H1 (cell line): ENCODE results near the gene SMIM28. TPM values are rescaled to one million over a fixed set of nuclear protein-coding genes. Genes with fewer than 3 reads are reported as not detected.

Experiments used
- CTCF ChIA-PET: fragments of 300-600 bp; sonication (Branson Sonifier 250); formaldehyde crosslinking; loops from one replicate; lab custom pipeline; 2021; ENCODE audit not compliant: partially characterized antibody; lab: Charles Lee
- POLR2A ChIA-PET: fragments of 300-600 bp; sonication (Branson Sonifier 250); formaldehyde crosslinking; loops from one replicate; lab custom pipeline; 2021; ENCODE audit warnings: inconsistent platforms; ENCODE audit not compliant: partially characterized antibody; lab: Charles Lee
- DNase-seq, 2 experiments: peaks; one replicate each; pipeline versions ENCODE4 v3.0.0 to v3.0.0-alpha.2; 2010 to 2022; ENCODE audit warnings: low spot score in 2 of 2, low read depth in 1 of 2, mixed read lengths in 1 of 2
- FAIRE-seq: peaks from 2 replicates; lab custom pipeline; 2011; peaks lifted over from hg19 to GRCh38; lab: Jason Lieb, UNC
- H2AFZ ChIP-seq: 2 replicates; pipeline ENCODE4 v1.8.1; 2012; ENCODE audit warnings: low read length, inconsistent platforms
- H2AK5ac ChIP-seq: 2 replicates; pipeline ENCODE4 v1.6.1; 2013; ENCODE audit warnings: low read depth, low read length
- H2BK120ac ChIP-seq: replicated peaks from 2 replicates; pipeline ENCODE3; 2013; ENCODE audit warnings: low read depth, low read length, inconsistent platforms
- H2BK12ac ChIP-seq: 2 replicates; pipeline ENCODE4 v1.6.1; 2013; ENCODE audit warnings: low read depth, low read length
- H2BK15ac ChIP-seq: 2 replicates; pipeline ENCODE4 v1.6.1; 2013; ENCODE audit warnings: low read length
- H2BK20ac ChIP-seq: 2 replicates; pipeline ENCODE4 v1.6.1; 2013; ENCODE audit warnings: low read length
- H2BK5ac ChIP-seq: 2 replicates; pipeline ENCODE4 v1.6.1; 2013; ENCODE audit warnings: low read depth, low read length
- H3K14ac ChIP-seq: 2 replicates; pipeline ENCODE4 v1.6.1; 2013; ENCODE audit warnings: inconsistent platforms; ENCODE audit not compliant: insufficient read length
- H3K18ac ChIP-seq: 2 replicates; pipeline ENCODE4 v1.6.1; 2013; ENCODE audit warnings: low read length; ENCODE audit errors: extremely low read depth
- H3K23ac ChIP-seq: 2 replicates; pipeline ENCODE4 v1.6.1; 2013; ENCODE audit warnings: inconsistent platforms; ENCODE audit not compliant: insufficient read length
- H3K23me2 ChIP-seq: 2 replicates; pipeline ENCODE4 v1.6.1; 2013; ENCODE audit warnings: low read depth, low read length
- H3K27ac ChIP-seq: 2 replicates; pipeline ENCODE4 v1.6.1; 2011; ENCODE audit warnings: low read depth, low read length, inconsistent platforms
- H3K27me3 ChIP-seq, 4 experiments: replicated peaks in 1 of 4; 1 replicate in 1 of 4; 2 replicates in 3 of 4; pipeline versions ENCODE4 v1.6.1 to v1.8.1; 2011 to 2013; ENCODE audit warnings: low read length in 3 of 4, mild to moderate bottlenecking in 3 of 4, inconsistent platforms in 2 of 4, mixed read lengths in 2 of 4, moderate library complexity in 1 of 4; ENCODE audit not compliant: control insufficient read depth in 3 of 4, insufficient read depth in 3 of 4; ENCODE audit errors: extremely low read depth in 1 of 4
- H3K36me3 ChIP-seq, 4 experiments: 2 replicates each; pipeline versions ENCODE4 v1.6.1 to v1.8.1; 2011 to 2013; ENCODE audit warnings: mild to moderate bottlenecking in 4 of 4, low read length in 3 of 4, moderate library complexity in 2 of 4, control low read depth in 1 of 4, inconsistent platforms in 1 of 4; ENCODE audit not compliant: insufficient read depth in 4 of 4, control insufficient read depth in 2 of 4
- H3K4ac ChIP-seq: replicated peaks from 2 replicates; pipeline ENCODE3; 2013; ENCODE audit warnings: low read length, low read depth, mixed read lengths, inconsistent platforms; ENCODE audit not compliant: insufficient read length
- H3K4me1 ChIP-seq, 4 experiments: replicated peaks in 1 of 4; 1 replicate in 1 of 4; 2 replicates in 3 of 4; pipeline versions ENCODE4 v1.6.1 to v1.8.1; 2011 to 2013; ENCODE audit warnings: low read length in 3 of 4, inconsistent platforms in 2 of 4, mixed read lengths in 1 of 4; ENCODE audit not compliant: insufficient read depth in 4 of 4, control insufficient read depth in 3 of 4
- H3K4me2 ChIP-seq, 2 experiments: 2 replicates each; pipeline versions ENCODE4 v1.6.1 to v1.8.1; 2011 to 2013; ENCODE audit warnings: low read depth in 2 of 2, low read length in 2 of 2, control low read depth in 1 of 2, inconsistent platforms in 1 of 2, mild to moderate bottlenecking in 1 of 2; ENCODE audit not compliant: insufficient read depth in 1 of 2
- H3K4me3 ChIP-seq, 4 experiments: fragments of 200-600, 300-600 bp in 1 of 4; sonication (generic), shearing (Covaris generic), sonication (Bioruptor Twin) in 1 of 4; 2 replicates each; pipeline versions ENCODE4 v1.5.1 to v1.8.1; 2011 to 2016; ENCODE audit warnings: low read length in 4 of 4, low read depth in 3 of 4, control low read depth in 2 of 4, inconsistent platforms in 2 of 4, mild to moderate bottlenecking in 2 of 4, mixed read lengths in 1 of 4, moderate library complexity in 1 of 4; ENCODE audit not compliant: insufficient read depth in 2 of 4; ENCODE audit errors: extremely low read depth in 1 of 4
- H3K56ac ChIP-seq: replicated peaks from 2 replicates; pipeline ENCODE3; 2013; ENCODE audit warnings: low read depth, mild to moderate bottlenecking, mixed read lengths, low read length, inconsistent platforms; ENCODE audit not compliant: insufficient read length
- H3K79me1 ChIP-seq: 2 replicates; pipeline ENCODE4 v1.6.1; 2013; ENCODE audit warnings: low read depth, low read length, control low read depth
- H3K79me2 ChIP-seq, 2 experiments: 2 replicates each; pipeline versions ENCODE4 v1.6.1 to v1.8.1; 2012 to 2013; ENCODE audit warnings: low read length in 2 of 2, mild to moderate bottlenecking in 2 of 2, inconsistent platforms in 1 of 2; ENCODE audit not compliant: insufficient read depth in 2 of 2, control insufficient read depth in 1 of 2
- H3K9ac ChIP-seq, 4 experiments: replicated peaks in 1 of 4; 1 replicate in 1 of 4; 2 replicates in 3 of 4; pipeline versions ENCODE4 v1.6.1 to v1.8.1; 2011 to 2013; ENCODE audit warnings: low read depth in 3 of 4, low read length in 3 of 4, control low read depth in 2 of 4, mild to moderate bottlenecking in 2 of 4, moderate library complexity in 2 of 4, inconsistent platforms in 1 of 4; ENCODE audit errors: extremely low read depth in 1 of 4
- H3K9me3 ChIP-seq, 2 experiments: 2 replicates each; pipeline versions ENCODE4 v1.6.1 to v1.8.1; 2012 to 2013; ENCODE audit warnings: mild to moderate bottlenecking in 2 of 2, moderate library complexity in 2 of 2, control low read depth in 1 of 2, inconsistent platforms in 1 of 2, low read depth in 1 of 2, low read length in 1 of 2, mixed read lengths in 1 of 2; ENCODE audit not compliant: insufficient read depth in 2 of 2
- H4K20me1 ChIP-seq, 2 experiments: replicated peaks in 1 of 2; 2 replicates each; pipeline versions ENCODE3 to v1.8.1; 2011 to 2013; ENCODE audit warnings: inconsistent platforms in 2 of 2, low read length in 2 of 2, mild to moderate bottlenecking in 1 of 2; ENCODE audit not compliant: insufficient read depth in 2 of 2, control insufficient read depth in 1 of 2
- H4K5ac ChIP-seq: 2 replicates; pipeline ENCODE4 v1.6.1; 2013; ENCODE audit warnings: low read length, low read depth, mixed read lengths, inconsistent platforms; ENCODE audit not compliant: insufficient read length
- H4K8ac ChIP-seq: 2 replicates; pipeline ENCODE4 v1.8.0; 2013; ENCODE audit warnings: mild to moderate bottlenecking, moderate library complexity, low read length, inconsistent platforms; ENCODE audit not compliant: insufficient read depth; ENCODE audit errors: extremely low read depth
- H4K91ac ChIP-seq: replicated peaks from 2 replicates; pipeline ENCODE3; 2013; ENCODE audit warnings: low read length, mixed read lengths, inconsistent platforms; ENCODE audit not compliant: insufficient read length
- ASH2L ChIP-seq: fragments of 200-600, 300-600 bp; sonication (generic); IDR thresholded peaks from one replicate; pipeline ENCODE4 v1.7.1; 2017; ENCODE audit warnings: low read length
- ATF2 ChIP-seq: IDR thresholded peaks from 2 replicates; pipeline ENCODE4 v1.6.1; 2012; ENCODE audit warnings: low read length, inconsistent platforms
- BACH1 ChIP-seq: IDR thresholded peaks from 2 replicates; pipeline ENCODE4 v1.6.1; 2012; ENCODE audit warnings: low read length, improper control_type of control experiment
- GTF2F1 ChIP-seq: IDR thresholded peaks from 2 replicates; pipeline ENCODE4 v1.6.1; 2012; ENCODE audit warnings: low read depth, low read length, improper control_type of control experiment, borderline replicate concordance
- NRF1 ChIP-seq: IDR thresholded peaks from 2 replicates; pipeline ENCODE4 v1.6.1; 2011; ENCODE audit warnings: mild to moderate bottlenecking, low read depth, low read length, improper control_type of control experiment
- YY1 ChIP-seq: IDR thresholded peaks from 2 replicates; pipeline ENCODE4 v1.6.1; 2011; ENCODE audit warnings: low read depth, mild to moderate bottlenecking, low read length
- WGBS, 2 experiments: shearing (Covaris generic) in 1 of 2; methylation state at CpG; one replicate each; pipeline versions ENCODE4 v1.1.6 to v1.1.7; 2013 to 2015; ENCODE audit warnings: low lambda C conversion rate in 2 of 2, mixed read lengths in 2 of 2, inconsistent platforms in 1 of 2, low coverage in 1 of 2, missing lambda C conversion rate in 1 of 2; ENCODE audit not compliant: insufficient replicate concordance in 2 of 2, insufficient coverage in 1 of 2, insufficient read length in 1 of 2; ENCODE audit errors: extremely low coverage in 1 of 2, missing lambda C conversion rate in 1 of 2; 5-methylcytosine and 5-hydroxymethylcytosine counted together
- polyA plus RNA-seq, 7 experiments: library from polyadenylated mRNA; depleted of rRNA in 3 of 7; stranded (reverse) in 5 of 7; unstranded in 2 of 7; fragments of >200 nt in 5 of 7; fragments of 200-250 nt in 2 of 7; gene quantifications; 1 replicate in 5 of 7; 2 replicates in 1 of 7; 4 replicates in 1 of 7; pipeline versions ENCODE4 v1.2.1 to v1.2.3, GENCODE V29; 2011 to 2013; ENCODE audit warnings: missing spikeins in 2 of 7, mixed read lengths in 2 of 7
- total RNA-seq: library from RNA; stranded (reverse); fragmentation: NEBNext Ultra II Directional; extraction: Animal tissue kit (Norgen Biotek cat#: 25700); gene quantifications from 2 replicates; pipeline ENCODE4 v1.2.1, GENCODE V29; 2021

SMIM28 gene
- total and polyA plus RNA-seq, 2 of the 8 experiments (the other 6 are each of a cell fraction or from before 2014, with no cell fraction given) = not detected

DNA sequence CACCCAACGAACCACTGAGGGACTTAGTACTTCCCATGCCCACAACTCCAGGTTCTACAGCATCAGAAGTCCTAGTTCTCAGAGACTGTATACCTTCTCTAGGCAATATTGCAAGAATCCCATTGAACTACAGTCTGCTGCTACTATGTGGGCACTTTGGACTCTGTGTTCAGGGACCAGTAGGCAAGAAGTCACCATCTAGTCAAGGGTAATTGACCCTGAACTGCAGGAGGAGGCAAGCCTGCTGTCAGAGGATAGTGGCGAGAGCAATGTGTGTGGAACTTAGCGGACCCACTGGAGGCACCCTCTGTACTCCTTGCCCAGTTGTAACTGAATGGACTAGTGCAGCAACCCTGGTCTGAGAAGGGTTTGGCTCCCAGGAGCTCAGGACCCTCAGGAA lies 42.1 kb downstream of the SMIM28 start:
- Histone ChIP-seq H3K23me2 (no peaks in the 10 kb centered on the region), H2BK120ac (no peak overlapping the region), H2BK5ac (no peak overlapping the region), H3K4me3 (no peak overlapping the region), H3K4ac (no peak overlapping the region), H3K79me2 (no peaks in the 10 kb centered on the region), H3K27me3 (no peaks in the 10 kb centered on the region), H3K56ac (no peak overlapping the region), H4K8ac (no peak overlapping the region), H3K4me1 (no peaks in the 10 kb centered on the region), H3K36me3 (peaks cover 0 to 12% (median 7%) of the 10 kb centered on the region in 4 experiments; a peak in 4 of 8 replicates), H4K5ac (no peak overlapping the region), H2AK5ac (no peak overlapping the region), H4K91ac (no peak overlapping the region), H3K27ac (no peak overlapping the region), H4K20me1 (no peaks in the 10 kb centered on the region), H3K23ac (no peak overlapping the region), H3K9me3 (no peaks in the 10 kb centered on the region), H2BK20ac (no peak overlapping the region), H3K4me2 (no peak overlapping the region), H3K9ac (no peak overlapping the region), H2AFZ (no peak overlapping the region), H3K14ac (no peak overlapping the region), H3K18ac (no peak overlapping the region), H2BK15ac (no peak overlapping the region), H2BK12ac (no peak overlapping the region), H3K79me1 (no peaks in the 10 kb centered on the region)
- CTCF ChIA-PET = interaction anchor here (1.3 to 1.4 kb wide), 3 partner anchors 9 to 89 kb away, joined by 4 to 5 read pairs (median 4); partner anchors contain the start of gene HEBP2
- FAIRE-seq = no peak
- 92% methylated on average over 3 of the region's 3 CpGs; no CpG with 5 or more reads in 1 of the 2 experiments for WGBS, 2 experiments
- no peak for TF ChIP-seq ATF2
- TF ChIP-seq ASH2L = no peak
- no peak for TF ChIP-seq YY1
- no peak for TF ChIP-seq BACH1
- TF ChIP-seq NRF1 = no peak
- TF ChIP-seq GTF2F1 = no peak
- no peak for DNase-seq
- POLR2A ChIA-PET = interaction anchor here (1.9 kb wide), 1 partner anchor 15 kb away, joined by 12 read pairs; the partner anchor contains the start of gene HEBP2
